SU-DHL-6 (cell line): ENCODE data around the gene PDCD1.

Experiments
- CTCF ChIP-seq: fragments of 200-600 bp; sonication (generic); IDR thresholded peaks from one replicate; pipeline ENCODE4 v1.5.1; 2017; ENCODE audit warnings: antibody characterized with exemption, mild to moderate bottlenecking, low read length, moderate library complexity; ENCODE audit not compliant: insufficient read depth, poor library complexity, severe bottlenecking
- EZH2phosphoT487 ChIP-seq: fragments of 200-600 bp; sonication (generic), shearing (Covaris generic); conservative IDR thresholded peaks from 2 replicates; pipeline ENCODE4 v1.6.1; 2018; ENCODE audit warnings: mild to moderate bottlenecking, antibody characterized with exemption, low read length, moderate library complexity, mixed read lengths

GRCh38 chr2:241808051-241808720, 50.5 kb downstream of the PDCD1 start:
- no peak for TF ChIP-seq CTCF
- no peak for TF ChIP-seq EZH2phosphoT487
